Stimulated activated CD8-positive, alpha-beta memory T cell treated with anti-CD3 and anti-CD28 coated beads, Interleukin-4, amount 100 ng/mL, for 1 hour (primary cell): ENCODE results near the gene KATNAL1.
"Not testable (repeated sequence)": the region's sequence is repeated elsewhere in the genome, so short reads cannot be mapped to it uniquely, and the experiment has no call there.

Experiments used
- DNase-seq, 2 donors: peaks; one replicate each; pipeline ENCODE4 v3.0.0-alpha.2; 2020; ENCODE audit warnings: low read depth in 2 of 2, low spot score in 1 of 2

Gene KATNAL1

DNA sequence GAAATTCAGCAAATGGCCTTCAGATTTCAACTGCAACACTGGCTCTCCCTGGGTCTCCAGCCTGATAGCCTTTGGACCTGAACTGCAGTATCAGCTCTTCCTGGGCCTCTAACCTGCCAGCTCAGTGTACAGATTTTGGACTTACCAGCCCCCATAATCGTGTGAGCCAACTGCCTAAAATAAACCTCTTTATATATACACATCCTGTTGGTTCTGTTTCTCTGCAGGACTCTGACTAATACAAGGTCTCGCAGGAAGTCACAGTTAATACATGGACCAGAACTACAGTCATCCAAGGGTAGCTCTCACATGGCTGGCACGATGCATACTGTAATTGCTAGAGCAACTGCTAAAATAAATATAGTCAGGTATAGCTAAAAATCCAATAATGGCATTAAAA lies 85.1 kb downstream of the KATNAL1 start:
- DNase-seq = no peak

DNA sequence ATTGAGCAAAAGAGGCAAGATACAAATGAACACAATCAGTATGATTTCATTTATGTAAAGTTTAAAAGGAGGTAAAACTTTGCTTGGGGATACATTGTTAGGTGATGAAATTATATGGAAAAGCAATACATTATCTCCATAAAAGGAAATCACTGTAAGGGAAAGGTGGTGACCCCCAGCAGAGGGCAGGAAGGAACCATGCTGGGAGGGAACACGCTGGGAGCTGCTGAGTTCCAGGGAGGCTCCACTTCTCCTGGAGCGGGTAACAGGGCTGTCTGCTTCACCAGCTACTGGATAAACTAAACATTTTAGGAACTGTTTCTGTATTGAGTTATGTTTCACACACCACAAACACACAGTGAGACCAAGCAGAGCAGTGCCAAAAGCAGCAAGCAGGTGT lies 91.2 kb downstream of the KATNAL1 start:
- DNase-seq = no peak

DNA sequence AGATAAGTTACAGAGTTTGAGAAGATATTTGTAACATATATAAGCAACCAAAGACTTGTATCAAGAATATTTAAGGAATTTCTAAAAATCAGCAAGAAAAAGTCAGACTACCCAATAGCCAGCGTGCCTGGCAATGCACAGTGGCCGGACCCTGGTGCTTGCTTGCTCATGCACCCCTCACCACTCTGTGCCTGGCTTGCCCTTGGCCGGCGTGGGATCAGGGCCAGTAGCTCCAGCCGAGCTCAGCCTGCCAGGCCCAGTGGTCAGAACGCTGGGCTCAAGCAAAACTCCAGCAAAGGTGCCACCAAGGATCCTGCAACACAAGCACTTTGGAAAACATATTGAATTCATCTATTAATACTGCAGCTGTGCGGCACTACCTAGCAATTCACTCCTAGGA lies 95.1 kb downstream of the KATNAL1 start:
- DNase-seq = no peak

DNA sequence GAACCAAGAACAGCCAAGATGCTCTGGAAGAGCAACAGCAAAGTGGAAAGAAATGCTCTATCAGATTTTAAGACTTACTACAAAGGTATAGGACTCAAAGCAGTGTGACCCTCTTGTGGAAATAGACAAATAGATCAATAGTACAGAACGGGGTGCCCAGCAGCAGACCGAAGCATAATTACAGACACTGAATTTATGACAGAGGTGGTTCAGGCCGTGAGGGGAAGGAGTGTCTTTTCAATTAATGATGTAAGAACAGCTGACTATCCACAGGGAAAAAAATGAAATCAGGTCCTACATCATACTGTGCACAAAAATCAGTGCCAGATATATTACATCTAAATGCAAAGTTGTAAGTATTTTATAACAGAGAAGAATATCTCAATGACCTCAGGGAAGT lies 95.6 kb downstream of the KATNAL1 start:
- DNase-seq = no peak

DNA sequence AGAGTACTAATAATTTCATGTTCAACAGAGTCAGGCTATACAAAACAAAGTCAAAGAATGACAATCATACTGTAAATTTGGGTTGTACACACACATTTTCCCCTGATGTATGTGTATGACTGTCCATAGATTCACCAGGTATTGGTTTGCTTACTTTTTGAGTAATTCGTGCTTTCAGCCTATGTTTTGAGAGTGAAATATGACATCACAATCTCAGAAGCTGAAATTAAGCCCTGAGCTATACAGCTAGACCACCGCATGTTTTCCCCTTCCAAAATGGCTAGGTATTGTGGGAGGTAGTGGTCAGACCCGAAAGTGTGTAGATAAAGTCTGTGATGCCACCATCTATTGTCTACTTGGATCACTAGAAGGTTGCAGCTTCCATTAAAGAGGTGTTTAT lies 102.8 kb downstream of the KATNAL1 start:
- no peak for DNase-seq

DNA sequence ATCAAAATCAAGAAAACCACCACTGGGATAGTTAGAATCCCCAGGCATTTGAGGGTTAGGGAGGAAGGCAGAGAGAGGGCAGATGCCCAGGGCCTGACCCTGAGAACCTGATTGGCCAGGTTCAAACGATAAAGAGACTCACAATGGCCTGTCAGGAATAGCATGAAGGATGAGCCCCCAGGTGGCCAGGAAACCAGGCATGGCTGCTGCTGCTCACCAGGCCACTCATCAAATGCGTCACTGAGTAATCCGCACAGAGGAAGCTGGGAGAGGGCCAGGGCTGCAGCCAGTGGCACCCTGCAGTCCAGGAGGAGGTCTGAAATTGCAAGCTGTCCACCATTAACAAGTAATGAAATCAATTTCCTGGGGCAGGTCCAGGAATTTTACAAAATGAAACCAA lies 111.3 kb downstream of the KATNAL1 start:
- no peak for DNase-seq

DNA sequence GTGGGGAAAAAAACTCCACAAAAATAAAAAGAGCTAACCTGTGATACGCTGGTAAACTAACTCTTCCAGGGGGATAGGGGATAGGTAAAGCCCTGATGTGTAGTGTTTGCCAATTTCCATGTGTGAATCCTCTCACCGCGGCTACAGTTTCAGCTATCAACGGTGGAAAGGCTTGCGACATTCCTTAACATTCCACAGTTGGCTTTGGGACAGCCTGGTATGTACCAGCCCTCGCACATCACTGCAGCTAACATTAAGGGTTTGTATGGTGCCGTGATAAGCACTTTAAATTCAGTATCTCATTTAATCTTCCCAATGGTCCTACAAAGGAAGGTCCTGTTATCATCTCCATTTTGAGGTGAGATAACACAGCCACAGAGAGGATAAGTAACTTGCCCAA lies 112.4 kb downstream of the KATNAL1 start:
- DNase-seq = no peak

DNA sequence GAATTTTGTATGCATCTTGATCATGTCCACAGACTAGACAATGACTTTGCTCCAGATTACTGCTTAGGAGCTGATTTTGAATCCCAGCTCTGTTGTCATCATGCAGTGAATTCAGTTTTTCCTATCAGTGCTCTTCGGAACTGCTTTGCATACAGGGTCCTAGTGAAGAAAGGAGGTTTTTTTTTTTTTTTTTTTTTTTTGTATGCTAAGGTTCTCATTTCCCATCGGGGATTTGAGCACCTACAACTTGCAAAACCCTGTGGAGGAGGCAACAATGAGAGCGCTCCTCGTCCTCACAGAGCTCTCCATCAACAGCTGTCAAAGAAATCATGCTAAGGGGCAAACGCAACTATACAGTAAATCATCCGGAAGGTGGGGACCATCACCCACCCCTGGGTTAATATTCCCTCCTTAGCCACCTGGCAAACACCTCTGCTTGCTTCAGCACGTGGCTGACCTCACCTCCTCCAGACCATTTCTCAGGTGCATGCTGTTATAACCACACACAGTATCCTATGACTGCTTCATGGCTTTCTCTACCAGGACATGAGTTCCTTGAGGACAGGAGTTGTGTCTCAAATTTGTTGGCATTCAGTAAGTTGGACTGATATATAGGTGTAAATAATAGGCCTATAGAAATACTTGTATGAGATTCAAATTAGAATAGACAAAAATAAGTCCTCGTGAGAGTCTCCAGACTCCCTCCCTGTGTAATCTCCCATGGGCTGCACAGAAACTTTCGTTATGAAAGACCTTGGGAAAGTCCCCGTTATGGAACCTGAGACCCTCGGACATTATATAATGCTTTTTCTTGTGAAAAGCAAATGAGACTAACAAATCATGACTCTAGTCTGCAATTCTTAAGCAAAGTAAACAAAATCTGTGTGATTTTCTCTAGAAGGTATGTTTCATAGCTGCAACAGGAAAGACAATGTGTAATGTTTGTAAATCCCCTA lies 113.8 kb downstream of the KATNAL1 start:
- no peak for DNase-seq

DNA sequence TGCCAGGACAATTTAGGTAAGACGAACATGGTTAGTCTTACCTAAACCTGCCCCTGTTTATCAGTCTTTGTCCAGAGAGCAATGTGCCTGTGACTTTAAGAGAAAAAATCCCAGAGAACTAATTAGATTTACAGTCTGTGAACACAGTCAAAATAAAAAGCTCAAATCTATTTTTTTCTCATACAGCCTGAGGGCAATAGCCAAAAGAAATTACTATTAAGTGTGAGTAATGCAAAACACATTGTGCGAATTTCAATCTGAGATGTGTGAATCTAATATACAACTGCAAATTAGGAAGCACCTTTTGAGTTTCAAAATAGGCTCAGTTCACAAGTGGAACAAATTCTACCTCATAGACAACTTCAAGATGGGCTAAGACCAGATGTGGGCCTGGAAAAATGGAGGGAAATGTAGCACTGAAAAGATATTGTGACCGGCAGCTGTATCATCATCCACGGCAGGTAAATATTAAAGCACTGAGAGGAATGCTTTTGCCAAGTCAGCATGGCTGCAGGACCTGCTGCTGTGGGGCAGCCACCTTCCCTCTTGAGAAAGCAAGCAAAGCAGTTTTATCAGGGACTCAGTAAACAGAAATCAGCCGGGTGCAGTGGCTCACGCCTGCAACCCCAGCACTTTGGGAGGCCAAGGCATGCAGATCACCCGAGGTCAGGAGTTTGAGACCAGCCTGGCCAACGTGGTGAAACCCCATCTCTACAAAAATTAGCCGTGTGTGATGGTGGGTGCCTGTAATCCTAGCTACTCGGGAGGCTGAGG lies 114.8 kb downstream of the KATNAL1 start:
- DNase-seq = no peak

DNA sequence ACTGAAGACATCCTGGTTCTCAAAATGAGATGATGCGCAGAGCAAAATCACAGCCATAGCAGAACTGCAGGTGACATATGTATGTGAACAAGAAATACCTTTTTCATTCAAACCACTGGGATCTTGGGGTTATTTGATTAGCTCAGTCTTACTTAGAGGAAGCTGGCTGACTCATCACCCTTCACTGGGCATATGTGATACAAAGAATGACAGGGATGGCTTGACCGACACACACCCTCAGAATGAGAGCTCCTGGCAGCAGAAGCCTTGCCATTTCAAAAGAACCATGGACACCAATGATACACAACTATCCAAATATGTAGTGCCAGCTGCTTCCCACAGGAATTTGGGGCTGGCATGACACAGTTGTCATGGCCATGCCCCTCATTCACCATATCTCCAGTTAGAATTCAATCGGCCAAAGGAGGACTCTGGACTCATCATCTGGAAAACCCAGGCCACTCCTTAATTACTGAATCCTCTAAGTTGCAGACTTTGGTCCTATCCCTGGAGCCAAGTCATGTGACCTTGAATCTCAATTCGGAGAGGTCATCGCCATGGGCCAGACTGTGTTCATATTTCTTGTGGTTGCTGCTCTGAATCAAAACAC lies 115.8 kb downstream of the KATNAL1 start:
- no peak for DNase-seq

DNA sequence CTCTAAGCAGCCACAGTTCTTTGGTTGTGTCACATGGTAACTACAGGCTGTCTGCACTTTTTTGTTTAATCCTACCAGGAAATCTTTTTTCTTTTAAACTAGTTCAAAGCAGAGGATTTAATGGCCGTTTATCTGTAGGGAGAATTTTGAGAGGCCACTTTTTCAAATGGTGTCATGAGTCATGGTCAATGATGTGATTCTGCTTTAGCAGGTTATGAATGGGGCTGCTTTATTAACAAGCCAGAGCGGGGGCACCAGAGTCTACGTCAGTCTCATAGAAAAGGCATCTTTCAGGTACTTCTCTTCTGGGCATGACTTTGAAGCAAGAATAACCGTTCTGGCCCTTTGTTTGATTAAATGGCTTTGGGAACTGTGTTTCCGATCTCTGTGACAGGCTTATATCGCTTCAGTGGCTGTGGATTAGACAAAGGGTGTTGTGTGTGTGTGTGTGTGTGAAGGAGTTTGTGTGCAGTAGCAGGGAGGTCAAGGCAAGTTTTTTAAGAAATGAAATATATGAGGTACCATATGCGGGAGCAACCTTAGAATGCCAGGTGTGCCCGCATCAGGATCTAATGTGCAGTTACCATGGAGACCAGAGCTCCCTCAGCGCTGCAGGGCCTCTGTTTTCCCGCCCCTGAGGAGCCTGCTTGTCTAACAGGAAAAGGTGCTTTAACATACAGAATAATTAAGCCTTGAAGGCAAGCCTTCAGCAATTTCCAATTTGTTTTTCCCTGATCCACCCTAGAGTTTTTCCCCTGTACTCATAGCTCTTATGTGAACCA lies 120.5 kb downstream of the KATNAL1 start:
- no peak for DNase-seq

DNA sequence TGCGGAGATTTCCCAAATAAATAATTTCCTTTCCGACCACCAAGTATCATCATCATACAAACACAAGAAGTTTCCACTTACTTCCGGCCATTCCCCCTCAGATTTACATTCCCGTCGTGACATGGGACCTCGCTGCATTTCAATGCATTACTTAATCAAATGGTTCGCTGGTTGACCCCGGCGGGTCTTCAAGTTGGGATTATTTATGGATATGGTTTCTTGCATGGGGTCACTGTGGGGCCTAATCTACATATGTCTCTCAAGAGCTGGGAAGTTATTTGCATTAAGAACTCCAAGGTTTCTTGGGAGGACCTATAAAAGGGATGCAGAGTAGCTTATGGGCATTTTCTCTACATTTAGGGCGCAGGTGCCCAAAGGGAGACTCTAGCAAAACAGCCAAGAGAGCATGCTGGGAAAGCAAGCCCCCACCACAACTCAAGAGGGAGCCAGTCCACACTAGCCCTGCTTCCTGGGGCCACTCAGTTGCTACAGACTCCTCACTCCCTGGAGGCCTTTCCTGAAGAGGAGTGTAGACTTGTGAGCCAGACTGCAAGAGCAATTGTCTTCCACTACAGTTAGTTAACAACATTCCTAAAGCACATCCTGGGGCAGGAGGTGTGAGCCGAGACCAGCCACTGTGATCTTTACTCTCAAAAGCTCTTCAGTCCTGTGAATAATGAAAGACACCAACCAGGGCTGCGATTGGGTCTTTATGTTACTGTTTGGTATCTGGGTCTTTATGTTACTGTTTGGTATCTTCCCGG lies 125.3 kb downstream of the KATNAL1 start:
- no peak for DNase-seq

DNA sequence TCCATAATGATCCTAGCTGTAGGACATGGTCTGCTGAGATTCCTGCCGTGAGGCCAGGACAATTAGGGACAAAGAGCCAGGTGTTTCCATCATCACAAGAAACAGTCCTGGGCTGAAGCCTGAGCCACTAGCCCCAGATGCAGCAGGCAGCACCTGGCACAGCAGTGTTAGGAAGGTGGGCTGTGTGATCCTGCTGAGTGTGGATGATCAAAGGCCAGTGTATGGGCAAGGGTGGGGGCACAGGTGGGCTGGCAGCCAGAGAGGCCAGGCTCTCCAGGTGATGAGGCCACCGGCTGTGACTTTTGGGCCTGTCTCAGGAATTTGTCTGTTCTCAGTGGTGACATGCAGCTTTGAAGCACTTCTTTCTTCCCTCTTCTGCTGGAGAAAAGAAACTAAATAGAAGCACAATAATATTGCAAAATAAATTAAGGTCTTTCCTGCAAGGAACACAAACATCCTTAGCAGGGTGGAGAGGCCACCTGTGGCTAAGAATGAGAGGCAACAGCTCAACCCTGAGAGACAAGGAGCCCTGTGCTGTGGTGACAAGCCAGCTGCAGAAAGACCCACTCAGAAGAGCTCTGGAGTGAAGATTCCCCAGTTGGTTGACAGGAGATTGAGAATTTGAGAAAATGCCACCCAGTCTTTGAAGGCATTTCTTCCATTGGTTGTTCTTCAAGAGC lies 127.6 kb downstream of the KATNAL1 start:
- DNase-seq = no peak

DNA sequence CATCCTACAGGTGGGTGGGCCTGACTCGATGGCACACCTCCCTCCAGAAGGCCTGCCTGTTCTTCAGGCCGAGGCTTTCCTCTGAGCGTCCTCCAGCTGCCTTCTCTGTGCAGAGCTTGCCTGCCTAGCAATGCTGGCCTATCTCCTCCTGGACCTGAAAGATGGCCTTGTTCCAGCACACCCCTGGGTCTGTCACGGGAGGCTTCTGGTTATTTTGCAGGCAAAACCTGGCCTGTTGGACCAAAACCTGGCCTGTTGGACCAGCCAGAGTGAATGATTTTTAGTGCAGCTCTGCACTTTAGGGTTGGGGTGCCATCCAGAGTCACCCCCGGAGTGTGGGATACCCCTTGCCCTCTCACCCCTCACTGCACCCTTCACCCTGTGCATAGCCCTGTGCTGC lies 128.4 kb downstream of the KATNAL1 start:
- no peak for DNase-seq

DNA sequence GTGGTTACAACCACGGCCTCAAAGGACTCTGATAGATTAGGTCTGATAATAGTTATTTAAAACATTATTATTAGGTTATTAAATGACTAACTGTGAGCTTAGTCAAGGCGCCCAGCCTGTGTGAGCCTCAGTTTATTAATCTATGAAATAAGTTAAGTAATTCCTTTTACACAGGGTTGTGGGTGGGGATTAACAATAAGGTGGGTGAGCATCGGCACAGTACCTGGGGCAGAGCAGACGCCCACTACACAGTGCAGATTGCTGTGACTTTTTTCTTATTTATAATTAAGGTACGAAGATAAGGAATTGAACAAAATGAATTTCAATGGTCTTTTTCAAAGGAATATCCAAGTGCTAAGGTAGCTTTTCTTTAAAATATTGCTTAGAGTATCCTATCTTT lies 132.2 kb downstream of the KATNAL1 start:
- DNase-seq = no peak

DNA sequence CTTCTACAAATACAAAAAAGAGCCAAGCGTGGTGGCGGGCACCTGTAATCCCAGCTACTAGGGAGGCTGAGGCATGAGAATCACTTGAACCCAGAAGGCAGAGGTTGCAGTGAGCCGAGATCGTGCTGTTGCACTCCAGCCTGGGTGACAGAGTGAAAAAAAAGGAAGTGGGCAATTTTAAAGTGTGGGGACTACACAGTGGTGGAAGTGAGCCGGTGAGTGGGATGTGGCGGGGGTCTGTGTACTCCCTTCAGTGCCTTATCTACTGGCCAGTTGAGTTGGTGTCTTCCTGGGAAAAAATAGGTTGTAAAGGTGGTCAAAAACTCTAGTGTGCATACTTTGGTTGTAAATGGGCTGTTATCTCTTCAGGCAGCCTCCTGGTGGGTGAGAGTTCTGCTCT lies 133.1 kb downstream of the KATNAL1 start:
- DNase-seq = not testable (repeated sequence)

DNA sequence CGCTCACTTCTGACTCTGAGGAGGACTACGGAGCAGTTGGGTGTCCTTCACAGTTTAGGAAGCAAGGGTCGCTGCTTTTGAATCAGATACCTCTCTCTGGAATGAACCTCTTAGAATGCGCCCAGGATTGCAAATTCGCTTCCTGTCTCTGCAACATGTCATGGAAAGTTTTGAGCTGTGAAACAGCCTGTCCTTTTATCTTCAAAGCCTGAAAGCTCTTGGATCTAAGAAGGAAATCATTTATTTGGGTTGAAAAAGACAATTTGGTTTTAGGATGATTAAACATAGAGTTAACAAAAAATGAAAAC lies 134.1 kb downstream of the KATNAL1 start:
- DNase-seq = no peak

DNA sequence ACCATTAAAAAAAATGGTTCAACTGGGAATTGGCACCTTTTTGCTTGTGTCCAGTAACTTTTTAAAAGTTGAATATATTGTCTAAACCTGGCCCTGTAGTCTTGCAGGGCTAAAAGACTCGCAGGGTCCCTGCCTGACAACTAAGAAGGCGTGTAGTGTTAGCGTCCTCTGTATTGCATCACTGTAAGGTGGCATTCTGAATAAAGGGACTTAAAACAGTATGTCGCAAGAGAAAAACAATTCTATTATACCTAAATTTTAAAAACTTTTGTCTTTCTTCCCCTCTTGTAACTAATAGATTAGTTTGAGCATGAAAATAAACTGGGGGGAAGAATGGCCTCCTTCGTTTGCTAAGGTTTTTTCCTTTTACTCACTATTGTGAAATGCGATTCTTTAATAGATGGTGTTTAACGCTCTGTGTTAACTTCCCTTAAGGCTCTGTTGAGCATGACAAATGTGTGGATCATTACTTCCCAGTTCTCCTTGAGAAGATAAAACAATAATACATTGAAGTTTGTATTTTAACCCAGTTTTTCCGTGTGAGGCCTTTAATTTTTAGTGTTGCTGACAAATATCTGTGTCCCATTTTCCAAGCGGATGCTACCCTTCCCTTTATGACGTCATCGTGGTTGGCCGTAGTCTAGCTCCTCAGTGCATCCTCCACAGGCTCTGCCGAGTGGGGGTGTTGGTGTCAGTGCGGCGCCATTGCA lies 134.6 kb downstream of the KATNAL1 start:
- DNase-seq = no peak

DNA sequence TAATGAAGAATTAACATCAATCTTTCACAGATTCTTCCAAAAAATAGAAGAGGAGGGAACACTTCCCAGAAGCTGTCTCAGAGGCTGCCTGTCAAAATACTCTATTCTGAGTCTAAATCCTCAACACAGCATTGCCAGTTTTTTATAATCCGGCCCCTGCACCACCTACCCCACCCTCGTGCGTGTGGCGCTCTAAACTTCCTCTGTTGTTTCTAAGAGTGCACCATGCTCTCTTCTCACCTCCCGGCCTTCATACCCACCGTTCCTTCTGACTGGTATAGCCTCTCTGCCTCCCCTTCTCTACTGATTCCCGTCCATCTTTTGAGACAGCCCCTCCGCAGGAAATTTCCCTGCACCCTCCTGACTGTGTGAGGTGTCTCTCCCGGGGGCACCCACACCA lies 136.8 kb downstream of the KATNAL1 start:
- DNase-seq = no peak
